K562 treated with DMSO at 1 percent for 4 hours (cell line): Measurements from ENCODE around the gene FAP. TPM values are rescaled to one million over a fixed set of nuclear protein-coding genes. Genes with fewer than 3 reads are reported as not detected.

Experiments used
- total RNA-seq: library from RNA; unstranded; fragments of 300-600 nt; gene quantifications from 2 replicates; pipeline ENCODE4 v1.2.3, GENCODE V29; 2022; ENCODE audit not compliant: insufficient read depth

The FAP gene
- total RNA-seq: not detected in 2 replicates

GRCh38 chr2:162243294-162243693 is at the start of gene FAP:
Gene FAP, minus strand, starts transcription at chr2:162243445. Its CDS starts 118 bp downstream, at chr2:162243327.

GRCh38 chr2:162152147-162152546 is 91.1 kb downstream of the FAP start, which contains the start of gene GCG:
Gene GCG, minus strand, starts transcription at chr2:162152247. Its CDS starts 3,069 bp downstream, at chr2:162149178.

Other genes with a start within 250 kb of the FAP start
- not detected in 2 replicates for gene DPP4, start 169.2 kb downstream of the FAP start, total RNA-seq
- not detected in 2 replicates for gene GCG, start 91.2 kb downstream of the FAP start, total RNA-seq
- gene IFIH1, start 75.2 kb upstream of the FAP start, total RNA-seq: 4.2 and 5.0 TPM in 2 replicates
- gene GCA, start 100.7 kb upstream of the FAP start, total RNA-seq: 1.1 and 1.4 TPM in 2 replicates